ENCODE measurements around the gene SLFN13.
"Not testable (repeated sequence)": the region's sequence is repeated elsewhere in the genome, so short reads cannot be mapped to it uniquely, and the experiment has no call there.

Gene SLFN13

DNA sequence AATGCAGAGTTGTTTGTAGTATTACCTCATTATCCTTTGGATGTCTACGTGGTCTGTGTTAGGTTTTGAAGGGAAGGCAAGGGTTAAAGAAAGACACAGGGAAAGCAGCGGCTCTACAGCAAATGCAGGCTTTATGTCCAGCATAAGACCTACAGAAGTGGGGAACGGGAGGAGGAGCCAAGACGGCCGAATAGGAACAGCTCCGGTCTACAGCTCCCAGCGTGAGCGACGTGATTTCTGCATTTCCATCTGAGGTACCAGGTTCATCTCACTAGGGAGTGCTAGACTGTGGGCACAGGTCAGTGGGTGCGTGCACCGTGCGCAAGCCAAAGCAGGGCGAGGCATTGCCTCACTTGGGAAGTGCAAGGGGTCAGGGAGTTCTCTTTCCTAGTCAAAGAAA lies 54.8 kb downstream of the SLFN13 start:
- not testable (repeated sequence) for H3K9me3 ChIP-seq (ENCODE audit: control insufficient read depth, insufficient read depth, low read length); H3K4me1 ChIP-seq (ENCODE audit: control insufficient read depth, insufficient read depth, low read length); H3K27ac ChIP-seq (ENCODE audit: low read depth, low read length); H3K36me3 ChIP-seq (ENCODE audit: control insufficient read depth, insufficient read depth, low read length); H3K4me3 ChIP-seq (ENCODE audit: low read depth, low read length); H3K27me3 ChIP-seq (ENCODE audit: control insufficient read depth, insufficient read depth, low read length); H3K9ac ChIP-seq (ENCODE audit: low read depth, low read length)

DNA sequence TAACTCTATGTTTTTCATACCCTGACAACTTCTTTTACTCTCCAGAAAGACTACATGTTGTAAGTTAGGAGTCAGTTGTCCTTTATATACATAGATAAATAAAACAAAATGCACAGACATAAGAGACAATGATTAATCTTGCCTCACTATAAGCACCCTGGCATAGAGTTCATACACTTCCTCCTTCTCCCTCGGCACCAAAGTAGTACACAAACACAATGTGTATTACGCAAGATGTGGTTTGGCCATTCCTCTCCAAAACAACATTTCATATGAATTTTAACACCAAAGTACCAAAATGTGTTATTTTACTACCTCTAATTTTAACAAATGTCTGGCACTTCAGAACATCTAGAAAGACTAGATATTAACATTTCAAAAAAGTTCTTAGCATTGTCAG lies 57.9 kb downstream of the SLFN13 start:
- H3K36me3 ChIP-seq (ENCODE audit: control insufficient read depth, insufficient read depth, low read length): no peaks in the 10 kb centered on the region
- H3K27ac ChIP-seq (ENCODE audit: low read depth, low read length): no peak overlapping the region
- no peak overlapping the region for H3K4me3 ChIP-seq (ENCODE audit: low read depth, low read length)
- H3K27me3 ChIP-seq (ENCODE audit: control insufficient read depth, insufficient read depth, low read length): no peaks in the 10 kb centered on the region
- no peak overlapping the region for H3K9ac ChIP-seq (ENCODE audit: low read depth, low read length)
- H3K9me3 ChIP-seq (ENCODE audit: control insufficient read depth, insufficient read depth, low read length): 0 out of 2 replicates have a peak, but pooled peaks cover 3% of the 10 kb centered on the region
- H3K4me1 ChIP-seq (ENCODE audit: control insufficient read depth, insufficient read depth, low read length): no peaks in the 10 kb centered on the region

DNA sequence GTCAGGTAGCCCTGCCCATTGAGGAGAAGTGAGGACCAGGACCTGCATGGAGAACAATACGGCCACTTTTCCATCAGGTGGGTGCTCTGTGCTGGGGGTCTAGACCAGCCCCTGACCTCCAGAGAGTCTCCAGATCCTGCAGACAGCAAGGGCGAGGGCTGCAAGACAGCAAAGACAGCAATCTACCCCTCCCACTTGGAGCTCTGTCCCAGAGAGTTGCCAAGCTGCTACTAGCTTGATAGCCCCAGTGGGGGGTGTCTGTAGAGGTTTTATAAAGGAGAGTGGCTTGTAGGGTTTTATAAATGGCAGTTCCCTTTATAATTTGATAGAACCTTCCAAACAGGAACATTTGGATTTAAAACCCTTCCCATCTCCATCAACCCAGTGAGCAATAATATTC lies 58.4 kb downstream of the SLFN13 start:
- H3K9me3 ChIP-seq (ENCODE audit: control insufficient read depth, insufficient read depth, low read length): 0 out of 2 replicates have a peak, but pooled peaks cover 3% of the 10 kb centered on the region
- H3K27me3 ChIP-seq (ENCODE audit: control insufficient read depth, insufficient read depth, low read length): no peaks in the 10 kb centered on the region
- no peaks in the 10 kb centered on the region for H3K4me1 ChIP-seq (ENCODE audit: control insufficient read depth, insufficient read depth, low read length)
- no peak overlapping the region for H3K4me3 ChIP-seq (ENCODE audit: low read depth, low read length)
- no peaks in the 10 kb centered on the region for H3K36me3 ChIP-seq (ENCODE audit: control insufficient read depth, insufficient read depth, low read length)
- no peak overlapping the region for H3K9ac ChIP-seq (ENCODE audit: low read depth, low read length)
- H3K27ac ChIP-seq (ENCODE audit: low read depth, low read length): no peak overlapping the region

DNA sequence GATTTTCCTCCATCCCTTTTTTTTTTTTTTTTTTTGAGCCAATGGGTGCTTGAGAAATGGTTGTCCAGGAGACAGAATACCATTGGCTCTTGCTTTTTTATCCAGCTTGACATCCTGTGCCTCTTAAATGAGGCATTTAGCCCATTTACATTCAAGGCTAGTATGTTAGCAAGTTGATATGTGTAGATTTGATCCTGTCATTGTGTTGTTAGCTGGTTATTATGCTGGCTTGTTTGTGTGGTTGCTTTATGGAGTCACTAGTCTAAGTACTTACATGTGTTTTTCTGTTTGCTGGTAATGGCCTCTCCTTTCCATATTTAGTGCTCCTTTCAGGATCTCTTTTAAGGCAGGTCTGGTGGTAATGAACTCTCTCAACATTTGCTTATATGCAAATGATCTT lies 61.1 kb downstream of the SLFN13 start:
- Histone ChIP-seq H3K4me1 (ENCODE audit: control insufficient read depth, insufficient read depth, low read length) (no peaks in the 10 kb centered on the region), H3K9me3 (ENCODE audit: control insufficient read depth, insufficient read depth, low read length) (peaks cover 3% of the 10 kb centered on the region; the same call in 1 of the 2 replicates), H3K36me3 (ENCODE audit: control insufficient read depth, insufficient read depth, low read length) (no peaks in the 10 kb centered on the region), H3K27me3 (ENCODE audit: control insufficient read depth, insufficient read depth, low read length) (no peaks in the 10 kb centered on the region), H3K27ac (ENCODE audit: low read depth, low read length) (no peak overlapping the region), H3K9ac (ENCODE audit: low read depth, low read length) (no peak overlapping the region), H3K4me3 (ENCODE audit: low read depth, low read length) (no peak overlapping the region)

All from HUES48 (cell line).